Measurements from ENCODE around the gene MANBA. TPM values are rescaled to one million over a fixed set of nuclear protein-coding genes. Genes with fewer than 3 reads are reported as not detected.

Gene MANBA
- total and polyA plus RNA-seq, 2 of the 13 experiments (the other 11 are each of a cell fraction or from before 2014, with no cell fraction given): 11.7 to 33.3 TPM

DNA sequence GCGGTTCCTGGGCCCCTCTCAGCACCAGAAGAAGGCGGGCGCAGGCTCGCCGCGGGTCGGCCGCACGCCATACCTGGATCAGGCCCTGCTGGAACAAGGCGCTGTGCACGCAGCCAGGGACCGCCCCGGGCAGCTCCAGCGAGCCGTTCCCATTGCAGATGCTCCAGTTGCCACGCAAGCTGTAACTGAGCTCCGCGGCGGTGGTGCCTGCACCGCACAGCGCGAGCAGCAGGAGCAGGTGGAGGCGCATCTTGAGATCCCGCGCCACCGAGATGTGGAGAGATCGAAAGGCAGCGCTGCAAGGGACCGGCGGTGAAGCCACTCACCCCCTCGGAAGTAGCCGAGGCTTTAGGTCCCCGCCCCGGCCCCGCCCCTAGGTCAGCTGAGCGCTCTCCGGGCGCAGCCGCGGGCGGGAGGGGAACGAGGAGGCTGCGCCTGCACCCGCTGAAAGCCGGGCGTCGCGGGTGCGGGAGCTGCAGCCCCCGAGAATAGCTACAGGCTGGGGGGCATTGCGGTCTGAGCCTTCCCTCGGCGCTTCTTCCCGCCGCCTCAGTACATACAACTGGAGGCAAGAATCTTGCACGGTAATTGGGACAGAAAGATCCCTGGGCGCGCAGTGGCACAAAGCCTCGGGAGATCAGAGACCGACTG is at the start of gene MANBA (continued):
- TF ChIP-seq NR2C2 (CRISPR knock-in tag; IDR thresholded peaks at IDR 0.05; ENCODE audit: borderline replicate concordance): peak; percentile 37; the same call in 1 of the 2 replicates
- no peak; the same call in 1 of the 2 replicates for TF ChIP-seq ZNF737 (CRISPR knock-in tag; IDR thresholded peaks at IDR 0.05; ENCODE audit: borderline replicate concordance)
- TF ChIP-seq, protein P1, sequence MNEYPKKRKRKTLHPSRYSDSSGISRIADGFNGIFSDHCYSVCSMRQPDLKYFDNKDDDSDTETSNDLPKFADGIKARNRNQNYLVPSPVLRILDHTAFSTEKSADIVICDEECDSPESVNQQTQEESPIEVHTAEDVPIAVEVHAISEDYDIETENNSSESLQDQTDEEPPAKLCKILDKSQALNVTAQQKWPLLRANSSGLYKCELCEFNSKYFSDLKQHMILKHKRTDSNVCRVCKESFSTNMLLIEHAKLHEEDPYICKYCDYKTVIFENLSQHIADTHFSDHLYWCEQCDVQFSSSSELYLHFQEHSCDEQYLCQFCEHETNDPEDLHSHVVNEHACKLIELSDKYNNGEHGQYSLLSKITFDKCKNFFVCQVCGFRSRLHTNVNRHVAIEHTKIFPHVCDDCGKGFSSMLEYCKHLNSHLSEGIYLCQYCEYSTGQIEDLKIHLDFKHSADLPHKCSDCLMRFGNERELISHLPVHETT (CRISPR knock-in tag; conservative IDR thresholded peaks at IDR 0.05): no peak
- TF ChIP-seq NFE2L2 (IDR thresholded peaks at IDR 0.05; ENCODE audit: low read length): no peak
- TF ChIP-seq NCOA1 (CRISPR knock-in tag; IDR thresholded peaks at IDR 0.05): no peak
- TF ChIP-seq, protein P2, sequence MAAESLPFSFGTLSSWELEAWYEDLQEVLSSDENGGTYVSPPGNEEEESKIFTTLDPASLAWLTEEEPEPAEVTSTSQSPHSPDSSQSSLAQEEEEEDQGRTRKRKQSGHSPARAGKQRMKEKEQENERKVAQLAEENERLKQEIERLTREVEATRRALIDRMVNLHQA (CRISPR knock-in tag; IDR thresholded peaks at IDR 0.05): no peak
- TF ChIP-seq ZSCAN21 (CRISPR knock-in tag; IDR thresholded peaks at IDR 0.05; ENCODE audit: borderline replicate concordance): peak; percentile 85
- TF ChIP-seq RBFOX2 (IDR thresholded peaks at IDR 0.05; ENCODE audit: low read depth, low read length): peak; percentile 81
- 0 out of 2 replicates have a peak, but pooled peaks have one; percentile 21 for TF ChIP-seq PHF21A (CRISPR knock-in tag; IDR thresholded peaks at IDR 0.05)
- TF ChIP-seq SMARCC2 (IDR thresholded peaks at IDR 0.05): no peak
- TF ChIP-seq NCOA2 (CRISPR knock-in tag; IDR thresholded peaks at IDR 0.05): 0 out of 2 replicates have a peak, but pooled peaks have one; percentile 39
- no peak; the same call in 1 of the 2 replicates for TF ChIP-seq ZNF431 (CRISPR knock-in tag; IDR thresholded peaks at IDR 0.05; ENCODE audit: borderline replicate concordance, low read depth)
- TF ChIP-seq JUND (CRISPR knock-in tag; IDR thresholded peaks at IDR 0.05): 0 out of 2 replicates have a peak, but pooled peaks have one; percentile 31
- peak; percentile 84 for TF ChIP-seq GABPB1 (CRISPR knock-in tag; IDR thresholded peaks at IDR 0.05)
- TF ChIP-seq, protein P3, sequence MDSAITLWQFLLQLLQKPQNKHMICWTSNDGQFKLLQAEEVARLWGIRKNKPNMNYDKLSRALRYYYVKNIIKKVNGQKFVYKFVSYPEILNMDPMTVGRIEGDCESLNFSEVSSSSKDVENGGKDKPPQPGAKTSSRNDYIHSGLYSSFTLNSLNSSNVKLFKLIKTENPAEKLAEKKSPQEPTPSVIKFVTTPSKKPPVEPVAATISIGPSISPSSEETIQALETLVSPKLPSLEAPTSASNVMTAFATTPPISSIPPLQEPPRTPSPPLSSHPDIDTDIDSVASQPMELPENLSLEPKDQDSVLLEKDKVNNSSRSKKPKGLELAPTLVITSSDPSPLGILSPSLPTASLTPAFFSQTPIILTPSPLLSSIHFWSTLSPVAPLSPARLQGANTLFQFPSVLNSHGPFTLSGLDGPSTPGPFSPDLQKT (CRISPR knock-in tag; IDR thresholded peaks at IDR 0.05; ENCODE audit: borderline replicate concordance): no peak
- no peak for TF ChIP-seq SMARCE1 (IDR thresholded peaks at IDR 0.05; ENCODE audit: borderline replicate concordance)
- peak; percentile 71; the same call in 1 of the 2 replicates for TF ChIP-seq SMAD1 (CRISPR knock-in tag; IDR thresholded peaks at IDR 0.05; ENCODE audit: borderline replicate concordance, low read depth)
- peak; percentile 51 for TF ChIP-seq ISL2 (CRISPR knock-in tag; IDR thresholded peaks at IDR 0.05)
- no peak for TF ChIP-seq CREM (IDR thresholded peaks at IDR 0.05)
- TF ChIP-seq CREM (CRISPR knock-in tag; IDR thresholded peaks at IDR 0.05): no peak
- TF ChIP-seq, protein P4, sequence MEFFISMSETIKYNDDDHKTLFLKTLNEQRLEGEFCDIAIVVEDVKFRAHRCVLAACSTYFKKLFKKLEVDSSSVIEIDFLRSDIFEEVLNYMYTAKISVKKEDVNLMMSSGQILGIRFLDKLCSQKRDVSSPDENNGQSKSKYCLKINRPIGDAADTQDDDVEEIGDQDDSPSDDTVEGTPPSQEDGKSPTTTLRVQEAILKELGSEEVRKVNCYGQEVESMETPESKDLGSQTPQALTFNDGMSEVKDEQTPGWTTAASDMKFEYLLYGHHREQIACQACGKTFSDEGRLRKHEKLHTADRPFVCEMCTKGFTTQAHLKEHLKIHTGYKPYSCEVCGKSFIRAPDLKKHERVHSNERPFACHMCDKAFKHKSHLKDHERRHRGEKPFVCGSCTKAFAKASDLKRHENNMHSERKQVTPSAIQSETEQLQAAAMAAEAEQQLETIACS (CRISPR knock-in tag; IDR thresholded peaks at IDR 0.05): no peak; the same call in 1 of the 2 replicates
- TF ChIP-seq SNAI1 (CRISPR knock-in tag; IDR thresholded peaks at IDR 0.05; ENCODE audit: borderline replicate concordance): peak; percentile 93
- TF ChIP-seq SNRNP70 (IDR thresholded peaks at IDR 0.05; ENCODE audit: low read depth, low read length): no peak
- TF ChIP-seq, protein P5, sequence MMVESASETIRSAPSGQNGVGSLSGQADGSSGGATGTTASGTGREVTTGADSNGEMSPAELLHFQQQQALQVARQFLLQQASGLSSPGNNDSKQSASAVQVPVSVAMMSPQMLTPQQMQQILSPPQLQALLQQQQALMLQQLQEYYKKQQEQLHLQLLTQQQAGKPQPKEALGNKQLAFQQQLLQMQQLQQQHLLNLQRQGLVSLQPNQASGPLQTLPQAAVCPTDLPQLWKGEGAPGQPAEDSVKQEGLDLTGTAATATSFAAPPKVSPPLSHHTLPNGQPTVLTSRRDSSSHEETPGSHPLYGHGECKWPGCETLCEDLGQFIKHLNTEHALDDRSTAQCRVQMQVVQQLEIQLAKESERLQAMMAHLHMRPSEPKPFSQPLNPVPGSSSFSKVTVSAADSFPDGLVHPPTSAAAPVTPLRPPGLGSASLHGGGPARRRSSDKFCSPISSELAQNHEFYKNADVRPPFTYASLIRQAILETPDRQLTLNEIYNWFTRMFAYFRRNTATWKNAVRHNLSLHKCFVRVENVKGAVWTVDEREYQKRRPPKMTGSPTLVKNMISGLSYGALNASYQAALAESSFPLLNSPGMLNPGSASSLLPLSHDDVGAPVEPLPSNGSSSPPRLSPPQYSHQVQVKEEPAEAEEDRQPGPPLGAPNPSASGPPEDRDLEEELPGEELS (CRISPR knock-in tag; IDR thresholded peaks at IDR 0.05): no peak; the same call in 1 of the 2 replicates
- peak; percentile 40 for TF ChIP-seq FOXO1 (CRISPR knock-in tag; IDR thresholded peaks at IDR 0.05)
- no peak for TF ChIP-seq FOSL1 (CRISPR knock-in tag; IDR thresholded peaks at IDR 0.05; ENCODE audit: borderline replicate concordance)
